GM12864 (cell line): ENCODE measurements around the gene SVOP.

ENCODE experiments used
- DNase-seq: peaks from one replicate; pipeline ENCODE4 v3.0.0-alpha.2; 2011; ENCODE audit warnings: low read depth
- H3K4me3 ChIP-seq: 2 replicates; pipeline ENCODE4 v1.5.1; 2011; ENCODE audit warnings: mild to moderate bottlenecking, low read depth, low read length, control low read depth
- CTCF ChIP-seq: IDR thresholded peaks from 2 replicates; pipeline ENCODE4 v1.5.1; 2011; ENCODE audit warnings: low read depth, mild to moderate bottlenecking, moderate library complexity, low read length, control low read depth, inconsistent platforms; ENCODE audit errors: missing control alignments

The SVOP gene

GRCh38 chr12:108973629-108974152 lies 47.2 kb downstream of the SVOP start:
- no peak for DNase-seq
- no peak overlapping the region for H3K4me3 ChIP-seq
- no peak for TF ChIP-seq CTCF

DNA sequence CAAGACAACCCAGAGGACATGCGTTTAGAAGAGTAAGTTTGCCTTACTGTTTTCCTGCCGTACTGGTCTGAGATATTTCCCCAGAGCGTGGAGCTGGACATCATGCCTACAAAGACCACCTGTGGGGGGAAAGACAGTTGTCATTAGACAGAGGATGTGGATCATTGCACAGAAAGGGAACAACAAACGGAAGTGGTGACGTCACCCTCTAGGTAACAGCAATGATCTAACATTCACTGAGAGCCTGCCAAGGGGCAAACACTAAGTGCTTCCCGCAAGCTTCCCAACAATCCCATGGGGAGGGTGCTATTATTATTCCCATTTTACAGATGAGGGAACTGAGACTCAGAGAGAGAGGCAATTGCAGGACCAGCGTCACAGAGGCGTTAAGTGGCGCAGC lies 48.5 kb downstream of the SVOP start:
- H3K4me3 ChIP-seq: no peak overlapping the region
- TF ChIP-seq CTCF: no peak
- no peak for DNase-seq

DNA sequence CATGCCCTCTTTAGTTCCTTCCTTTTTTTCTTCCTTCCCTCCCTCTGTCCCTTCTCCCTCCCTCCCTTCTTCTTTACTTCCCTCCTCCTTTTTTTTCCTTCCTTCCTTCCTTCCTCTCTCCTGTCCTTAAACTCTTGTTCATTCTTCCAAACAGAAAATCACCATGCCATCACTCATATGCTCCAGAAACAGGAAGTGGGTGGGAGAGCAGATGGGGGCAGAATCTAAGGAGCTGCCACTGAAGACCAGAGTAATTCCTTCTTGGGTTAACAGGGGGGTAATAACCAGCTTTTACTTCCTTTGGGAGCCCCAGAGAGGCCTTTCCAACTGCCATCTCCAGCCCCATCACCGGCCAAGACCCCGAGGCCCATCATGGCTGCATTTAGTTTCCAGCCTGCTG lies 51.2 kb downstream of the SVOP start:
- no peak for DNase-seq
- H3K4me3 ChIP-seq: no peak overlapping the region
- no peak for TF ChIP-seq CTCF

GRCh38 chr12:108967869-108968540 lies 52.9 kb downstream of the SVOP start:
- H3K4me3 ChIP-seq: no peak overlapping the region
- DNase-seq: no peak
- peak; percentile 52 for TF ChIP-seq CTCF

DNA sequence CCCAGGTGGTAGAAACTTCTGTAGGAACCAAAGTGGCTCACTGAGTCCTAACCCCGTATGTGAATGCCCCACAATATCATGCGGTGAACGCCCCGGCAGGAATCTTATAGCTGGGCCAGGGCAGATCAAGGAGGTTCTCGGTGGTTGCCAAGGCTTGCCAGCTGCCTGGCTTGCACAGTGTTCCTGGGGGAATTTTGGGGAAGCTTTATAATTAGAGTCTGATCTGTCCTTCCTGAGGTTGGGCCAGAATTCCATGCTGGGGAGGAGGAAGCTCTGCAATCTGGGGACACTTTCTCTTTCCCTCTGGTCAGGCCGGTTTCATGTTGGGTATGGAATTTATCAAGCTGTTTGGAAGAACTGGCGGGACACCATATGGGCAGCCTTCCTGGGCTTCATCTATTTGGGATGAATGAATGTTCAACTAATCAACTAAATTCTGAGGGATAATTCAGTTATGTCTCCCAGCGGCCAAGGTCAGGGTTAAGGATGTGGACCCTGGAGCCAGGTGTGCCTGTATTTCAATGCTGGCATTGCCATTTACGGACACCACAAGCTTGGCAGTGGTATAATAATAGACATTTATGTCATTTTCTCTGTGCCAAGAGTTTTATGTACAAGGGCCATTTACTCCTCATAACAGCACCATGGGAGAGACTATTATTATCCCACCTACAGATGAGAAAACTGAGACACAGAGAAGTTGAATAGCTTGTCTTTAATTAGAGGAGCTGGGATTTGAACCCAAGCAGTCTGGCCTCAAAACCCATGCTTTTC lies 54.3 kb downstream of the SVOP start:
- TF ChIP-seq CTCF: no peak
- no peak overlapping the region for H3K4me3 ChIP-seq
- no peak for DNase-seq

- no peak for DNase-seq
- no peak for TF ChIP-seq CTCF
- H3K4me3 ChIP-seq: no peak overlapping the region
Observed at GRCh38 chr12:108965886-108966285, 55.0 kb downstream of the SVOP start.
